GM18858 (cell line): Measurements from ENCODE around the gene INTS6.

Source experiments
- ATAC-seq: cut with Tn5 transposase; IDR thresholded peaks from one replicate; pipeline ENCODE4 v1.9.1; 2021; ENCODE audit not compliant: unreplicated experiment

INTS6 gene

DNA sequence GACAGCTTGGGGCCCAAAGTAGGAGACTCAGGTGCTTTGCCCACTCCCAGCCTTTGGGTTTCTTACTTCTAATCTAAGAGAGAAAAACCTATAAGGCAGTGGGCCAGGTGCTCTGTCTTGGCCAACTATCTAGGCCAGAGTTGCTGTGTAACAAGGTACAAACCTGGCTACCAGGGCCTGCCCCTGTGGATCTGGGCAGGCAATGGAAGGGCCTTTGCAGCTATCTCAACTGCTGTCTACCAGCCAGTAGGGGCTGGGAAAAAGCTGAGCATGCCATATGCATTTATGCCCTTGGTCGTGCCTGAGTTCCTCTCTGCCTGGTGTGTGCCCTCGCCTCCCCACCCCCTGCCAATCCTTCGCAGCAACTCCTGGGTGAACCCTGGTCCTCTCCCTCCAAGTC, 130.0 kb downstream of the INTS6 start:
- no peak for ATAC-seq

DNA sequence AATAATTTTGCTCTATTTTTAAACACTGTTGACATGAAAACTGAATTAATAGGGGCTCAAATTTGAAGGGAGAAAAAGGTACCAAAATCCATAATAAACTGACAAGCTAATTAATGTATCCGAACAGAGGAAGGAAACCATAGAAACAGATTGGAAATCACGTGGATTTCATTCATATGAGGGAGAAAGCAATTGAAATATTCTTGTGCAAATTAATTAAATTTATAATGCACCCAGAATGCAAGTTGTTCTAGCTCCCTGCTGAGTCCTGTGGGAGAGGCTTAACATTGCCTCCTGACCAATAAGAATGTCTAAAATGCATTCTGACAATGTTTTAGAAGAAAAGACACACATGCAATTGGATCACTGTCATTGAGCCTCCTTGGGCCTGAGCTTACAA, 131.0 kb downstream of the INTS6 start:
- no peak for ATAC-seq

DNA sequence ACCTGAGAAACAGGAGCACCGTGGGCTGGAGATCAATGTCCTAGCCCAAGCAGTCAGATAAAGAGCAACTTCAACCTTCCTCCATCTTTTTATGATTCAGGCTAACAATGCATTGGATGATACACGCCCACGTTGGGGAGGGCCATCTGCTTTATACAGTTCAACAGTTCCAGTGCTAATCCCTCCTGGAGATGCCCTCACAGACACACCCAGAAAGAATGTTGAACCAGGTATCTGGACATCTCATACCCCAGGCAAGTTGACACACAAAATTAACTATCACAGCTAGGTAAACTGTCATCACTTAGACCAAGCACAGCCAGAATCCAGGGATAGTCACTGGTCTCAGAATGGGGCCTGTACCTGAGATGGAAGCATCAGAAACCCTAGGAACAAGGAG, 134.0 kb downstream of the INTS6 start:
- ATAC-seq, result no peak

DNA sequence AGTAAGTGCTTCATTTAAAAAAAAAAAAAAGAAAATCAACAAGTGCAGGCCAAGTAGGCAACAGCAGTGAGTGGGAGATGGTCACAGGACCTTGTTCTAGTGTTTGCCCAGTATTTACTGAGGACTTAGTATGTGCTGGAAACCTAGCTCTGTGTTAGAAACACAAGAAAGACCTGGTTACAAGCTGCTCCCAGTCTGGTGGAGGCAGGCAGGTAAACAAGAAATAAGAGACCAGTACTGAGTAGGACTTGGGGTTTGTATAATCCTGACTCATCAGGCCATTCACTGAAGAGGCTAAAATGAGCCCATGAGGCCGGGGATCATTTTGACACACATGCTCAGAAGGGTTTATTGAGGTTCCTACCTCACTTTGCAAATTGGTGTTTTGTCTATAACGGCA, 134.8 kb downstream of the INTS6 start:
- ATAC-seq, result no peak

DNA sequence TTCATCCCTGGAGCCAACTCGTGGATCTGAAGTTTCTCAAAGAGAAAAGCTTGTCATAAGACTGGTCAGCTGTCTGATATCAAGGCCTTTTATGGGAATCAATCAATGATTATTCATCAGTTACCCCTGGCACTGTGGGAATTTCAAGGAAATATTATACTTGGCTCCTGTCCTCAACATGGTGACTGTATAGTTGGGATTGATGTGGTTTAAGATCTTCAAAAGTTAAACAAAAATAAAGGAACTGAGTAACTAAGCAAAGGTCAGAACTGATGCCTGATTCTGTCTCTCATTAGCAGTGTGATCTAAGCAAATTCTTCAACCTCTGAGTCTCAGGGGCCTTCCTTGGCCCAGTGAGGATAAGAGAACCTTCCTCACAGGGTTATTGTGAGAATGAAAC, 135.6 kb downstream of the INTS6 start:
- ATAC-seq, result no peak

DNA sequence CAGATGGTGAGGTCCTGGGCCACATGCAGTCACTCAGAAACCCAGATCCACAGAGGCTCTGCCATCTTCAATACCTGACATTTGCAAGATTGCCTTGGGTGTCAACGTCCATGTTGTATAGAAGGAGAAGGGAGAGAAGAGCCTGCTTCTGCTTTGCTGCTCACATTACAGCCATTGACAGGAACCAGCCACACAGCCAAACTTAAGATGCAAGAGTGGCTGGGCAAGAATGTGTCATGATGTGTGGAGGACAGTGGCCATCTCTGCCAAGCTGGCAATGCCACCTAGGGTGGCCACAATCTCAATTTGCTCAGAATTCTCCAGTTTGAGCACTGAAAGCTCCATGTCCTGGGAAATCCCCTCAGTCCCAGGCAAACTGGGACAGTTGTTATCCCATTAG, 139.2 kb downstream of the INTS6 start:
- ATAC-seq, result no peak

DNA sequence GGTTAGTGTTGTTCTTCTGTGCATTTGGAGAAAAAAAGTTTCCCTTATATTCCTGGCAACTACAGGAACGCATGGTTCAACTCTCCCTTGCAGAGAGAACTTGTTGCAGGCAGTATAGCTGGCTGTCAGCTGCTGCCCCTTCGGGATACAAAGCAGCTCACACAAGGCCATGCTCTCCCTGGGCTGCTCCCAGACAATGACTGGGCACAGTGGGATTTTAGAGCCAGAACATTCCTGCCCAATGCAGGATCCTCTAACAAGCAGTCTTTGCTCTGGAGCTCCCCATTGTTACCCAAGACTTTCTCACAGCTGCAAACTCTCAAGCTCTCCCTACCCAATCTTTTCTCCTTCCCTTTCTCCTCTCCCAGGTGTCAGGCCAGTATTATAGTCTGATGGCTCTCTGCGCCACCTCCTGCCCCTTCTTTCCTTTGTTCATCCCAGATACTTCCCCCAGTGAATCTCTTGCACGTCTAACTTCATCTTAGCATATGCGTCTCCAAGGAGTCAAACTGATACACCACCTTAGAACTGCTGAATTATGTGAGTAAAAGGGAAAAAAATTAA, 140.8 kb downstream of the INTS6 start:
- no peak for ATAC-seq
